GM18861 (cell line): Measurements from ENCODE around the gene FBXW12.
"Not testable (repeated sequence)": the region's sequence is repeated elsewhere in the genome, so short reads cannot be mapped to it uniquely, and the experiment has no call there.

Experiments used
- ATAC-seq: cut with Tn5 transposase; IDR thresholded peaks from one replicate; pipeline ENCODE4 v1.9.1; 2021; ENCODE audit not compliant: unreplicated experiment

Gene FBXW12

DNA sequence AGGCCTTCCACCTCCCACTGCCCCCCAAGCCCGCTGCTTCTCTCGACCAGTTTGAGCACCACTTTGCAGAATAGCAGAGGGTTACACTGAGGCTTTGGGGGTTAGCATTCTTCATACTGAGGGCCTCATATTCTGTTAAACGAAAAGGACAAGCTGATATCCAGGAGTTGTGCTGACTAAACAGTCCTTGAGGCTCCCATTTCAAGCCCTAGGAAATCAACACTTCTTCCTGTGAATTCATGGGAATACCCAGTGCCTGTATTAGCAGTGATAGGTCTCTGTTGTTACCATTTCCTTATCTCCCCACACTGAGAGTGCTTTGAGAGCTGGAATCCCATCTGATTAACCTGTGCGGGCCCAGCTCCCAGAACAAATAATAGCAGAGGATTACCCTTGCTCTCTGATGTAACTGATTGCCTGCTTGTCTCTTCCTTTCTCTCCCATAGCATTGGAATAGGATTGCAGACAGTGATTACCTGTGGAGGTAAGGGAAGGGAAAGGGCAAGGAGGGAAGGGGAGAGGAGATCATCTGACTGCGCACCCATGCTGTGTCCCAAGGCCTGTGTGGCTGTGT, 930 bp downstream of the FBXW12 start:
- no peak for ATAC-seq

DNA sequence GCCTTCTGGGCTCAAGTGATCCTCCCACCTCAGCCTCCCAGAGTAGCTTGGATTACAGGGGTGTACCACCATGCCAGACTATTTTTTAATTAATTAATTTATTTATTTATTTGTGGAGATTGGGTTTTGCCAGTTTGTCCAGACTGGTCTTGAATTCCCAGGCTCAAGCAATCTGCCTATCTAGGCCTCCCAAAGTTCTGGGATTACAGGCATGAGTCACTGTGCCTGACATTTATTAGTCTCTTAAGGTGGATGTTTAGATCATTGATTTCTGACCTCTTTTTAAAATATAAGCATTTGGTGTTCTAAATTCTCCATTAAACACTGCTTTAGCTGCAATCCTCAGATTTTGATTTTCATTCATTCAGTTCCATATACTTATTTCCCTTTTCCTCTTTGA, 15.6 kb downstream of the FBXW12 start:
- no peak for ATAC-seq

GRCh38 chr3:48388966-48389365, 16.9 kb downstream of the FBXW12 start:
- no peak for ATAC-seq

DNA sequence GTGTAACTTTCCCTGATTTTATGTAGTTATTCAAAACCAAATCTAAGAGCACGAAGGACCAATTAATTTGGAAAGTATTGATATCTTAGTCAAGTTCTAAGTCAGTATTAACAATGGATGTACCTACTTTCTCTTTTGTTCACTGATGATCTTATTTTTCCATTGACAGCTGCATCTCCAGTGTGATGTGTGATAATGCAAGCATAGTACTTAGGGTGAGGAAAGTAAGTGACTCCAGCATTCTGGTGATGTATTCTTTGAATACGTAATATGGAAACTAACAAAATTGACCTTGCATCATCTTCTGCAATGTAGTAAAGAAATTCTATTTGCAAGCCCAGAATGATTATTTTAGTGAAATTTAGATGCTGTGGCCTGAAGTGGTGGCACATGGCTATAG, 22.4 kb downstream of the FBXW12 start:
- no peak for ATAC-seq

GRCh38 chr3:48395714-48396113, 23.7 kb downstream of the FBXW12 start:
- no peak for ATAC-seq

DNA sequence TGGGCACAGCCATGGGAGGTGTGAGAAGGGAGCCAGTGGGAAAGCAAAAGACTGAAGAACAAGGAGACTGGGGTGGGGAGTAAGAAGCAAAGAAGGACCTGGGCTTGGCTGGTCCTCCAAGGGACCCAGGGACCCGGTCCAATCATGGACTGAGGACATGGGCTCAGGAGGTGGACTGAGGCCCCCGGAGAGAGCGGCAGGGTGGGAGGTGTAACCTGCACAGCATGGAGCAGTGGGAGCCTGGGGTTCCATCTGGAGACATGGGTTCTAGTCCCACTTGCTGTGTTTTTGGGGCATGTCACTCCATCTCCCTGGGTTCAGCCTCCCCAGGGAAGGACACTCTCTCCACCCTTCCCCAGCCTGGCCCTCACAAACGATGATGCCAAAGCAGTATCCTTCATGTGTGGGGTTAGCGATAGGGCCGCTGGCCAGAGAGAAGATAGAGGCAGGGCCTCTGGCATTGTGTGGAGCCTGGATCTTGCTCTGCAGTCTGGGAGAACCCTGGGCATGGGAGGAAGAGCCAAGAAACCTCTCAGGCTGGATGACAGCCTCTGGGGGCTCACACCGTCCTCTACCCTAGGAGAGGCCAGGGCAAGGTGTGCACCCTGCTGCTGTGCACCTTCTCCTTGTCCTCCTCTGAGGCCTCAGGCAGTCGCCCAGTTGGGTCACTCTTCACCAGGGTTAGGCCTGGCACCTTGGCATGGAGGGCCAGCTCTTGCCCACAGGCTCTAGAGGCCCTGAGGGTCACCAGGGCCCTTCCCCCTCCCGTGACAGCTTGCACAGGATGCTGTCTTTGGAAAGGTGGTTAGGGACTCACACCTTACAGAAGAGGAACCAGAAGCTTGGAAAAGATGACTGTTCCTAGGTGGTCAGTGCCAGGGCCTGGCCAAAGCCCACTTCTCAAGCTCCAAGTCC, 26.0 kb downstream of the FBXW12 start:
- ATAC-seq, result no peak

DNA sequence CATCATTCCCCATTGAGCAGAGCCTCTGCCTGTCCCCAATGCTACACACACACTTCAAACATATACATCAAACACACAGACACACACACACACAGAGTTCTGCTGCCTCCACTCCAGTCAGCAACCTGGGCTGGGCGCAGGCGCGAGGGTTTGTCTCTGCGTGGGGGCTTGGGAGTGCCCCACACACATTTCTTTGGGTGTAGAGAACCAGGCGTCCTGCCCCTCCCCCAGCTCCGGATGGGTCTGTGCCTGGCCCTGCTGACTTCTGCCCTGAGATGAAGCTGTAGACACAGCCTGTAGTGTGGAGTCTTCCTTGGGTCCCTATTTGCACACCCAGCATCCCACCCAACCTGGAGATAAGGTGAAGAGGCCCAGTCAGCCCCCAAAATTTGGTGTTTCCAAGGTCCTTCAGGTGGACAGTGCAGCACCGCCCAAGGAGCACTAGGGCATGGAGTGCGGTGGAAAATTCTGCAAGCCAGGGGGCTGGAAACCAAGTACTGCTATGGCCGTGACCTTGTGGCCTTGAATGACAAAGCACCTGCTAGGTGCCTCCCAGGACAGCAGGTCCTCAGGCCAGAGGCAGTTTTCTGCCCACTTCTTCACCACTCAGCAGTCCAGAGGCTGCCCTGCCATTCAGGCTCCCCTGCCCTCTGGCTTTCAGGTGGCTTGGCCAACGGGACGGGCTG, 26.8 kb downstream of the FBXW12 start:
- ATAC-seq, result no peak

DNA sequence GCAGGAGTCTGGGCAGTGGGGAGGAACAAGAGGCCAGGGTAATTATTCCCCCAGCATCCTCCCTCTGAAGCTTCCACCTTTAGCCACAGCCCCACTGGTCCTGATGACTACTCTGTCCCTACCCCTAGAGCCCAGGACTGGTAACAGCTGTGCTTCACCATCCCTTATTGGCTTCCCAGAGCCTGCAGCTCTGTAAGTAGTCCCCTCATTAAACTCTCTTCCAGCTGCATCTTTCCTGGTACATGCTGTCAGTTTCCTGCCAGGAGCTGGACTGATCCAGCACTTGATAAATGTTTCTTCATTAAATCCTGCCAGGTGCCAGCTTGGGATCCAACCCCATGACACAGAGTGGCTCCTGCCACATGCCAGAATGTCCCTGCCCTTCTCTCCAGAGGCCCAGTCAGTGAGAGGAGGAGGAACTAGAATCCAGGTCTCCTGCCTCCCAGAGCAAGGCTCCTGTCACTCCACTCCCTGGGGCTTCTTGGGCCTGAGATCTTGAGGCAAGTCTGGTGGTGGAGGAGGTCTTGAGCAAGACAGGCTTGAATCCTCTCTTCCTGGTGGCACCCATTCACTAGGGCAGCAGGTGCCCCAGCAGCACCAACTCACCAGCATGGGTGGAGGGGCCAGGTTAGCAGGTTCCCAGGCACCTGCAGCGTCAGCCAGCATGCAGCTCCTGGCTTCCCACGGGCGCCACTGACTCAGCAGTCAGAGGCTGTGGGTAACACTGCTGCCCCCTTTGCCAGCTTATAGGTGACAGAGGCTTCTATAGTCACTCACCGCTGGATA, 27.6 kb downstream of the FBXW12 start:
- no peak for ATAC-seq

- no peak for ATAC-seq
These were observed 28.9 kb downstream of the FBXW12 start for GRCh38 chr3:48400824-48401433.

- ATAC-seq, result not testable (repeated sequence)
These were observed 29.4 kb downstream of the FBXW12 start for GRCh38 chr3:48401434-48401901.

GRCh38 chr3:48402281-48402732, 30.3 kb downstream of the FBXW12 start:
- ATAC-seq, result no peak

- ATAC-seq, result no peak
These were observed 30.9 kb downstream of the FBXW12 start for GRCh38 chr3:48402907-48403306.

- no peak for ATAC-seq
These were observed 31.8 kb downstream of the FBXW12 start for GRCh38 chr3:48403533-48404439.

- no peak for ATAC-seq
These were observed 32.7 kb downstream of the FBXW12 start for GRCh38 chr3:48404440-48405342.

DNA sequence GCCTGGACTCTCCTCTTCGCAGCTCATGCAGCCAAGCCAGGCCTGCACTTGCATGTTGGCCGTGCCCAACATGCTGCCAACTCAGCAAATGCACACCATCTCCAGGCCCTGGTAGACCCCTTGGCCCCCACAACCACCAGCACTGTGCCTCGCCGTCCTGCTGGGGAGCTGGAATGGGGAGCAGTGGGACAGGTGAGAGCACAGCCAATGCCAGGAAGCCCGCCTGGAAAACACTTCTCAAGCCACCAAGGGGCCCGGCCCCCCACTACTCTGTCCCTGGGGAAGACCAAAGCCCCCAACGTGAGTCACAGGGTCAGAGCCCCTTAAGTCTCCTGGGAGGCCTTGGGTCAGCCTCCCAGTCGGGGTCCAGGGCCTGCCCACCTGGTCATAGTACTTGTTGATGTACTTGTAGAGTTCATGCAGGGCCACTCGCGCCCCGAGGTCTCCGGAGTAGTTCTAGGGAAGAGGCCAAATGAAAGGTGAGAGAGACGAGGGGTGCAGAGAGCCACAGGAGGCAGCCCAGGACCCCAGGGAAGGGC, 33.4 kb downstream of the FBXW12 start:
- ATAC-seq, result no peak

DNA sequence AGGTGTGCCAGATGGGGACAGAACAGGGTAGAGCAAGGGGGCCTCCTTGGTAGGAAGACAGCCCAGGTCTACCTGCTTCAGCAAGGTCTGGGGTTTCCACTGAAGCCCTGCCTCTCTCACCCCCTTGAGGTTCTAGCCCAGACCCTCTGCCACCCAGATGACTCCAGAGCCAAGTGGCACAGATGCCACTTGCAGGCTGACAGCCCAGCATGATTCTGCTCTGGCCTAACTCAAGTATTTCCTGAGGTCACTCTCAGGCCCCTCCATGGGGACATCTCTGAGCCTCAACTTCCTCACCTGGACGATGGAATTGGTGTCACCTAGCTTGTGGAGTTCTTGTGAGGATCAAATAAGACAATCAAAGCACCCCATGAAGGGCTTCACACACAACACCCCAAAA, 34.0 kb downstream of the FBXW12 start:
- ATAC-seq, result no peak

DNA sequence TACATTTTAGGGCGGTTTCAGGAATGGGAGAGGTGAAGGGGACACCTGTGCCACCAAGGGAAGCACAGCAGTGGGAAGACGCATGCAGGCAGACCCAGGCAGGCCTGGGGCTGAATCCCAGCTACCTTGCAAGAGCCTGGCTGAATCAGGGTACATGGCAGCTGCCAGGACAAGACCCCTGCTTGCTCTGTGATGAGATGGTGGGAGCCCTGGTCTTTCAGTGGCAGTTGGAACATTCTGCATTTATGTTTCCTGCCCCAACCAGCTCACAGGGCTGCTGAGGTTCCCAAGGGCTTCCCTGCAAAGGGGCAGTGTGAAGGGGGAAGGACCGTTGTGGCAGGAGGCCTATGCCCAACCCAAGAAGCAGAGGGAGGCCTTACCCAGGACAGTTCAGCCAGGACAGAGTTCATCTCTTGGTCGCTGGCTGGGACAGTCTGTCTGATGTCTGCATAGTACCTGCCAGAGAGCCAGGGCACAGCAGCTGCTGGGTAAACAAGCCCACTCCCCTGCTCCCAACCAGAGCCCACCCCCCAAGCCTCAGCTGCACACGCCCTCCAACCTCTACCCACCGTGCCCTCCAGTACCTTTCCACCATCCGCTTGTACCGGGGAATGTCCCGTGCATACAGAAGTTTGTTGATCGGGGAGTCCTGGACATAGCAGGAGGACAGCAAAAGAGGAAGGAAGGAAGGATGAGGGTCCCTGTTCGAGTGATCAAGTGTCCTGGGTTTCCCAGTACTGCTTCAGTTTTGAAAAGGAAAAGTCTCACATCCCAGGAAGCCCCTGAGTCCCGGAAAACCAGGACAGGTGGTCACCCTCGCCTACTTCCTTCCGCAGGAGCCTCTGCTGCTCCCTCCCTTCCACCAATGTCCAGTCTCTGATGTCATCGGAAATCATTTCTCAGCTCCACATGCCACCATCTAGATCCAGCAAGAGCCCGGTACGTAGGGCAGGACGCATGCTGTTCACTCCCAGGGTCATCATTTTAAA, 34.7 kb downstream of the FBXW12 start:
- no peak for ATAC-seq
